GM12892 (cell line): ENCODE results near the gene SMTNL1.
A peak's percentile ranks its signal among the peaks of the same experiment; 100 is the strongest.

Source experiments
- DNase-seq: peaks from one replicate; pipeline ENCODE4 v3.0.0; 2011; ENCODE audit not compliant: insufficient read length
- FAIRE-seq: peaks from 2 replicates; lab custom pipeline; 2011; peaks lifted over from hg19 to GRCh38; lab: Jason Lieb, UNC
- POLR2A ChIP-seq: IDR thresholded peaks from 2 replicates; pipeline ENCODE4 v1.6.1; 2011; ENCODE audit warnings: low read depth, low read length, control low read depth
- POLR2AphosphoS5 ChIP-seq: IDR thresholded peaks from 2 replicates; pipeline ENCODE4 v1.6.1; 2011; ENCODE audit warnings: low read depth, low read length, control low read depth
- TAF1 ChIP-seq: IDR thresholded peaks from 2 replicates; pipeline ENCODE4 v1.6.1; 2011; ENCODE audit warnings: low read depth, mild to moderate bottlenecking, control low read depth, low read length, borderline replicate concordance

Gene SMTNL1

DNA sequence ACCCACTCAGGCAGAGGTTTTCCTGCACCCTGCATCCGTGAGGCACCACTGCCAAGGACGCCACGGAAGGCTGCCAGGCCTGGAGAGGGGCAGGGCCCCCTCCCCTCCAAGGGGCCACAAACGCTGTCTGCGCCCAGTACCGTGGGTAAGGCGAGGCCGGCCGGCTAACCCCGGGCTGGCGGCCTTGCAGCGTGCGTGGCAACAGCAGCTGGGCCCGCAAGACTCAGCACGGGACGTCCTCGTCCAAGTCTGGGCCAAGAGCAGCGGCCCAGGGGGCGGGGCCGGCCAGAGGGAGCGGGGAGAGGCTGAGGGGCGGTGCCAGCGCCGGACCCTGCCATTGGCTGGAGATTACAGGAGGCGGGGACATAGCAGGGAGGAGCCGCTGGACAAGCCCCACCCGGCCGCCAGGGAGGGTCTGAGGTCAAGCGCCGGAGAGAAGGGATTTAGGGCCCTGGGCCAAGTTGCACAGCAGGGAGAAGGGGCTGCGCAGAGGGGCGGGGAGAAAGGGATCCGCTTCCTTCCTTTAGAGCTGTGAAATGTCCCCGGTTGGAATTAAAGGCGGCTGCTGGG, 37.9 kb upstream of the SMTNL1 start:
- DNase-seq (peak; percentile 82), FAIRE-seq (no peak)
- TF ChIP-seq TAF1 (no peak), POLR2A (no peak), POLR2AphosphoS5 (no peak)

DNA sequence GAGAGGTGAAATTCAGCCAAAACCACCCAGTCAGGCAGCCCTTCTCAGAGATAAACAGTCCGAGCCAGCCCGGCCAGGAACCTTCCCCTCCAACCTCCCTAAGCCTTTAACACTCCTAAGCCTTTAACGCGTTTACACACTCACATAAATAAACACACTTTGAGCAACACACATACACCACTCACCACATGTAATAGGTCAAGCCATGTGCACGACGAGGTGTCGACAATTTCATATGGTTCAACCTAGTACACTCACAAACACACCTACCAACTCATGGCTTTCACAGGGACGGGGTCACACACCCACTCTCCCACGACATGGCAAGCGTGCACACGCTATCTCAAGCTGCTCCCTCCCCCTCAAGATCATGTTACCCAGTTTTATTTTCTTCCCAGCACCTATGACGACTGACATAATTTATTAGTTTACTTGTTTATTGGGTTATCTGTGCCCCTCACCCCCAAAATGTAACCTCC, 37.4 kb upstream of the SMTNL1 start:
- TF ChIP-seq POLR2A (no peak), POLR2AphosphoS5 (no peak), TAF1 (no peak)
- DNase-seq (no peak), FAIRE-seq (no peak)

DNA sequence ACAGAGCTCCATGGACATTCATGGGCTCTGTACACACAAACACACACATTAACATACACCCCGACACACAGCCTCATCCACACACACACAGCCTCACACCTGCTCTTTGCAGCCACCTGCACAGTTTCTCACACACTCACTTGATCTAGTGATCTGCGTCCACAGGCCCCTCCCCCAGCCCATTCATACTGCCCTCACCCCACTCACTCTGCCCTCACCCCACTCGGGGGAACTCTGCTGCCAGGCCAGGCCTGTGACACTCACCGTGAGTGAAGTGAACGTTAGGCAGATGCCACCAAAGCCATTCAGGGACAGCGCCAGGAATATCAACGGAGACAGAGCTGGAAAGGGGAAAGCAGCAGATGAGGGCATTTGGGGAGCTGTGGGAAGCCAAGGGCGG, 36.9 kb upstream of the SMTNL1 start:
- FAIRE-seq (no peak), DNase-seq (no peak)
- TF ChIP-seq POLR2A (no peak), TAF1 (no peak), POLR2AphosphoS5 (no peak)

DNA sequence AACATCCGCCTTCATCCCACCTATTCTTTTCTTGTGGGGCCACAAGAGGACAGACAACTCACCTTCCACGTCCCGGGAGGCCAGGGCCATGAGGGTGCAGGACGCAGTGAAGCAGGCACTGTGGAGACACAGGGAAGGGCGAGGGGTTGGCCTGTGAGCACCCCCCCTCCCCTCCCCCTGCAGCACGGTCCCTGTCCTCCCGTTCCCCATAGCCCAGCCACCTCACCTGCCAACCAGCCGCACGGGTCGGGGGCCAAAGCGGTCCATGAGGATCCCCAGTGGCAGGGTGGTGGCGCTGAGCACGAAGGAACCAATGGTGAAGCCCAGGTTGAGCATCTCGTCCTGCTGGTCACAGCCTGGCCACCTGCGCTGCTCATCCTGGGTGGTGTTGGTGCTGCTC, 36.5 kb upstream of the SMTNL1 start:
- FAIRE-seq (no peak), DNase-seq (no peak)
- TF ChIP-seq POLR2AphosphoS5, result no peak
- no peak for TF ChIP-seq POLR2A
- no peak for TF ChIP-seq TAF1

DNA sequence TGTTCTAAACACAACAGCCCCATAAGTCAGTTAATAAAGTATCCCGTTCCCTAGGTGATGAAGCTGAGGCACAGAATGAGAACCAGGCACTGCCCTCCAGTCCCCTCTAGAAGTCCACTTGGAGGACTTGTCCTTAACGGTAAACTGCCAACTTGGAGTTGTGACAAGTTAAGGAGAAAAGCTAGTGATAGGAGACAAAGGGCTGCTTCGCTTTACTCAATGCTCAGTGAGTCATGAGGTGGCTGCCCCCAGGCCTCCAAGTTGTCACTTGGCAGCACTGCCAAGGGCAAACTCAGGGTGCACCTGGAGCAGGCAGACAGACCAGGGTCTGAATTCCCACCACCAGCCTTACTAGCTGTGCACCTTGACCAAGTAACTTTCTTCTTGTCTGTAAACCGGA, 35.4 kb upstream of the SMTNL1 start:
- FAIRE-seq (peak; percentile 44), DNase-seq (no peak)
- TF ChIP-seq TAF1 (no peak), POLR2A (no peak), POLR2AphosphoS5 (no peak)

DNA sequence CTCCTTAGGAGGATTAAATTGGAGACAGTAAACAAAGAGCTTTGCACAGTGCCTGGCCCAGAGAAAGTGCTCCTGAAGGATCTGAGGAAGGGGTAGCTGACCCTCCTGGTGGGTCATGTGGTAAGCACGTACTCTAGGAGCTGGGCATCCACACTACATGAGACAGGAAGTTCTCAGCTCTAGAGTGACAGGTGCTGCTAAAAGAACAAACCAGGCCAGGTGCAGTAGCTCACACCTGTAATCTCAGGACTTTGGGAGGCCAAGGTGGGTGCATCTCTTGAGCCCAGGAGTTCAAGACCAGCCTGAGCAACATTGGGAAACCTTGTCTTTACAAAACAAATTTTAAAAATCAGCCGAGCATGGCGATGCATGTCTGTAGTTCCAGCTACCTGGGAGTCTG, 35.0 kb upstream of the SMTNL1 start:
- no peak for FAIRE-seq
- TF ChIP-seq POLR2A (no peak), TAF1 (no peak), POLR2AphosphoS5 (no peak)

DNA sequence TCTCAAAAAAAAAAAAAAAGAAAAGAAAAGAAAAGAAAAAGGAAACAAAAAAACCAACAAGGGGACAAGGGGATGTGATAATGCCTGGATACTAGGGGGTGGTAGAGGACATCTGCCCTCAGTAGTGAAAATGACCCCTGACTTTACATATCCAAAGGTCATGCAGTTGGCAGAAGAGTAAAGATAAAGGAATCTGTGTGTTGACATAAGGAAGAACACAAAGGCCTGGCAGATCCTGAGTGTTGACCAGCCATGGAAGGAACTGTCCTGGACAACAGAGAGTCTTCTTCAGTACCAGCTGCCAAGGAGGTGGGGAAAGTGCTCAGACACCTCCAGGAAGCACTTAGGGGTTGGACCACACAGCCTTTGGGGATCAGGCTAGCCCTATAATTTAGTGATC, 34.5 kb upstream of the SMTNL1 start:
- FAIRE-seq, result no peak
- DNase-seq, result no peak
- no peak for TF ChIP-seq POLR2A
- no peak for TF ChIP-seq TAF1
- TF ChIP-seq POLR2AphosphoS5, result no peak

More for the DNA sequence above, 35.0 kb upstream of the SMTNL1 start:
- no peak for DNase-seq

DNA sequence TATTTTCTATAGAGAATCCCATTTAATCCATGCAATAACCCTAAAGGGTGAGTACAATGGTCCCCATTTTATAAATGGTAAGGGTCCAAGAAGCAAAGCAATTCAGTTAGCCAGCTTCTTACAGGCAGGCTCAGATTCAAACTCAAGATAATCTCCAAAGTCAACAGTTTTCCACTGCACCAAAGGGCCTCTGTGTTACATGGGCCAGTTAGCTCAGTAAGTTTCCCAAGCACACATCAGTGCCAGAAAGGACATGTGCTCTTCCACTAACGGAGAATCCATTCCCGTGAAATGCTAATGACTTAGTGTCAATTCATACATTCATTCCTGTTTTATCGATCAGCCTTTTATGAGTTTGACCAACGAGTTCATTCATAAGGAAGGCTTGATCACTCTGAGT, 32.9 kb upstream of the SMTNL1 start:
- DNase-seq (no peak), FAIRE-seq (no peak)
- TF ChIP-seq TAF1 (no peak), POLR2A (no peak), POLR2AphosphoS5 (no peak)

DNA sequence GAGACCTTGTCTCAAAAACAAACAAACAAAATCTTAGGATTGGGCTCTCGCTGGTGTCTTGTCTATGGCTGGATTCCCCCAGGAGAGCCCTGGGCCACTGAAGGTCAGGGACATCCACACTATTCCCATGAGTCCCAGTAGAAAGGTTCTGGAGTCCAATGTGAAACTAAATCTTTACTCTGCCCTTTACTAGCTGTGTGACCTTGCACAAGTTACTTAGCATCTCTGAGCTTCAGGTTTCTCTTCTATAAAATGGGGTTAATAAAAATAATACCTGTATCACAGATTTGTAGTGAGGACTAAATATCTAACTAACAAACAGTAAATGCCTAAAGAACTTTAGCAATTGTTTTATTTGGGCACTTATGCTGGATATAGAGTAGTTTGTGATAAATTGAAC, 30.9 kb upstream of the SMTNL1 start:
- FAIRE-seq (no peak), DNase-seq (no peak)
- TF ChIP-seq POLR2A (no peak), TAF1 (no peak), POLR2AphosphoS5 (no peak)

DNA sequence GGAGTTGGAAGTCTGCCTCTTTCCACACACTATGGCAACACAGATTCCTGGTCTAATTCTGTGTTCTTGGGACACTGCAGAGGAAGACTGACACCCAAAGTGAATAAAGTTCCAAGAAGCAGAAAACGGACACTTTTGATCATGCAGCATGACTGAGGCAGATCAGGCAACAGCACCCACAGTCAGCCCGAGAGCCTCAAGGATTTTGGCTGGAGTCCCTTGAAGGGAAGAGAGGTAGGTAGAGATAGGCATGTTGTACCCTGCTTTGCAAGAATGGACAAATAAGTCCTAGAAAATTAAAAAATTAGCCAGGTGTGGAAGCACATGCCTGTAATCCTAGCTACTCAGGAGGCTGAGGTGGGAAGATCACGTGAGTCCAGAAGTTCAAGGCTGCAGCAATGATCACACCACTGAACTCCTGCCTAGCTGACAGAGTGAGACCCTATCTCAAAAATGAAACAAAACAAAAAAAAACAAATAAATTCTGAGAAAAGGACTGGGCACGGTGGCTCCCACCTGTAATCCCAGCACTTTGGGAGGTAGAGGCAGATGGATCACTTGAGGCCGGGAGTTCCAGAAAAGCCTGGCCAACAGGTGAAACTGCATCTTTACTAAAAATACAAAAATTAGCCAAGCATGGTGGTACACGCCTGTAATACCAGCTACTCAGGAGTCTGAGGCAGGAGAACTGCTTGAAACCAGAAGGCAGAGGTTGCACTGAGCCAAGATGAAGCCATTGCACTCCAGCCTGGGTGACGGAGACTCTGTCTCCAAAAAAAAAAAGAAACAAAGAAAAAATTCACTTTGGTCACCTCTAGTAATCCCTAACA, 28.8 kb upstream of the SMTNL1 start:
- FAIRE-seq (no peak), DNase-seq (no peak)
- TF ChIP-seq POLR2AphosphoS5, result no peak
- TF ChIP-seq TAF1, result no peak
- no peak for TF ChIP-seq POLR2A

DNA sequence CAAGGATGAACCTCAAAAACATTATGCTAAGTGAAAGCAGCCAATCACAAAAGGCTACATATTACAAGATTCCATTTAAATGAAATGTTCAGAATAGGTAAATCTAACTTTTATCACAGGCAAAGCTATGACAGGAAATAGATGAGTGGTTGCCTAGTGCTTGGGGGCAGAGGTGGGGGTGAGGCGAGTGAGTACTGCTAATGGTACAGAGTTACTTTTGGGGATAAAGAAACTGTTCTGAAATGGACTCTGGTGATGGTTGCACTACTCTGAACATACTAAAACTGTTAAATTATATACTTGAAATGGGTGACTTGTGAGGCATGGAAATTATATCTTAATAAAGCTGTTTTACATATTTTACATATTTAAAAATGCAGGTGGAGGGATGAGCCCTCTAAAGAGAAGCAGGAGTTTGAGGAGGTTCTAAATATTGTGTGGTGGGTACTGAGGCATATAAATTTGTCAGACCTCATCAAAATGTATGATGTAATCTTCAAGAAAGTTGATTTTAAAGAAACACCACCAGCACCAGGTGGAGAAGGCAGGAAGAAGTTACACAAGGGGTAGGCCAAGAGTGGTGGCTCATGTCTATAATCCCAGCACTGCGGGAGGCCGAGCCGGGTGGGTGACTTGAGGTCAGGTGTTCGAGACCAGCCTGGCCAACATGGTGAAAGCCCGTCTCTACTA, 25.5 kb upstream of the SMTNL1 start:
- TF ChIP-seq POLR2AphosphoS5, result no peak
- TF ChIP-seq POLR2A, result no peak
- no peak for TF ChIP-seq TAF1
- FAIRE-seq (peak; percentile 9), DNase-seq (no peak)
